Activated naive CD4-positive, alpha-beta T cell treated with anti-CD3 and anti-CD28 coated beads, Interleukin-2, amount 50 U/mL, for 16 hours (primary cell): ENCODE data around the gene FGF23.
"Not testable (repeated sequence)": the region's sequence is repeated elsewhere in the genome, so short reads cannot be mapped to it uniquely, and the experiment has no call there.

ENCODE experiments used
- DNase-seq: peaks from one replicate; pipeline ENCODE4 v3.0.0-alpha.2; 2020

FGF23 gene

GRCh38 chr12:4379405-4379804, at the start of gene FGF23:
FGF23 (minus strand) TSS chr12:4379712; CDS start chr12:4379582, 130 bp downstream.
- DNase-seq = no peak

GRCh38 chr12:4424422-4424821, 44.9 kb upstream of the FGF23 start:
- no peak for DNase-seq

- no peak for DNase-seq
Observed at GRCh38 chr12:4423528-4424195, 44.1 kb upstream of the FGF23 start.

GRCh38 chr12:4422985-4423384, 43.5 kb upstream of the FGF23 start:
- no peak for DNase-seq

- DNase-seq = no peak
Observed at GRCh38 chr12:4421590-4422031, 42.1 kb upstream of the FGF23 start.

GRCh38 chr12:4420138-4420670, 40.7 kb upstream of the FGF23 start:
- DNase-seq = no peak

- no peak for DNase-seq
Observed at GRCh38 chr12:4418913-4419312, 39.4 kb upstream of the FGF23 start.

GRCh38 chr12:4417936-4418335, 38.4 kb upstream of the FGF23 start:
- no peak for DNase-seq

- DNase-seq = no peak
Observed at GRCh38 chr12:4417455-4417854, 37.9 kb upstream of the FGF23 start.

GRCh38 chr12:4416276-4416675, 36.8 kb upstream of the FGF23 start:
- no peak for DNase-seq

- no peak for DNase-seq
Observed at GRCh38 chr12:4412465-4412864, 33.0 kb upstream of the FGF23 start.

GRCh38 chr12:4412056-4412455, 32.5 kb upstream of the FGF23 start:
- no peak for DNase-seq

GRCh38 chr12:4407136-4407535, 27.6 kb upstream of the FGF23 start:
- DNase-seq = no peak

- not testable (repeated sequence) for DNase-seq
Observed at GRCh38 chr12:4404877-4405637, 25.5 kb upstream of the FGF23 start.

GRCh38 chr12:4402996-4403395, 23.5 kb upstream of the FGF23 start:
- DNase-seq = no peak

GRCh38 chr12:4401117-4401516, 21.6 kb upstream of the FGF23 start:
- DNase-seq = no peak

- no peak for DNase-seq
Observed at GRCh38 chr12:4395818-4396217, 16.3 kb upstream of the FGF23 start.

GRCh38 chr12:4393211-4393610, 13.7 kb upstream of the FGF23 start:
- no peak for DNase-seq

- DNase-seq = no peak
Observed at GRCh38 chr12:4392223-4392742, 12.8 kb upstream of the FGF23 start.

GRCh38 chr12:4388662-4389061, 9.2 kb upstream of the FGF23 start:
- DNase-seq = no peak

GRCh38 chr12:4388032-4388431, 8.5 kb upstream of the FGF23 start:
- no peak for DNase-seq

- DNase-seq = no peak
Observed at GRCh38 chr12:4387607-4388006, 8.1 kb upstream of the FGF23 start.

- no peak for DNase-seq
Observed at GRCh38 chr12:4386801-4387200, 7.3 kb upstream of the FGF23 start.

GRCh38 chr12:4383304-4383865, 3.9 kb upstream of the FGF23 start:
- DNase-seq = no peak
